Osteocyte (in vitro differentiated cells): ENCODE data around the gene MCRIP1. TPM values are rescaled to one million over a fixed set of nuclear protein-coding genes. Genes with fewer than 3 reads are reported as not detected.

Experiments used
- DNase-seq: peaks from one replicate; pipeline ENCODE4 v3.0.0; 2021; ENCODE audit warnings: mixed read lengths; ENCODE audit not compliant: unreplicated experiment; ENCODE audit errors: extremely low spot score
- H3K27ac Mint-ChIP-seq: one replicate; pipeline ENCODE4 v1.8.0; 2021; ENCODE audit warnings: mild to moderate bottlenecking, mixed read lengths; ENCODE audit not compliant: unreplicated experiment
- H3K27me3 Mint-ChIP-seq: one replicate; pipeline ENCODE4 v1.8.0; 2021; ENCODE audit warnings: mixed read lengths; ENCODE audit not compliant: unreplicated experiment
- H3K36me3 Mint-ChIP-seq: one replicate; pipeline ENCODE4 v1.8.0; 2021; ENCODE audit warnings: mixed read lengths; ENCODE audit not compliant: unreplicated experiment
- H3K4me1 Mint-ChIP-seq: one replicate; pipeline ENCODE4 v1.8.0; 2021; ENCODE audit warnings: mixed read lengths; ENCODE audit not compliant: unreplicated experiment
- H3K4me3 Mint-ChIP-seq: one replicate; pipeline ENCODE4 v1.8.0; 2021; ENCODE audit warnings: mild to moderate bottlenecking, moderate library complexity, mixed read lengths; ENCODE audit not compliant: unreplicated experiment
- H3K9me3 Mint-ChIP-seq: one replicate; pipeline ENCODE4 v1.8.0; 2021; ENCODE audit warnings: mixed read lengths; ENCODE audit not compliant: unreplicated experiment
- total RNA-seq: library from RNA; stranded (reverse); gene quantifications from 2 replicates; pipeline ENCODE4 v1.2.1, GENCODE V29; 2021
- TF ChIP-seq, protein P1 (sequence below): fragments of 200-600 bp; sonication (generic); IDR thresholded peaks from 2 replicates; pipeline ENCODE4 v1.5.0; 2021; ENCODE audit warnings: antibody characterized with exemption, mild to moderate bottlenecking, moderate library complexity

The MCRIP1 gene
- total RNA-seq, 1 donor from 2014 or later = 176 TPM

DNA sequence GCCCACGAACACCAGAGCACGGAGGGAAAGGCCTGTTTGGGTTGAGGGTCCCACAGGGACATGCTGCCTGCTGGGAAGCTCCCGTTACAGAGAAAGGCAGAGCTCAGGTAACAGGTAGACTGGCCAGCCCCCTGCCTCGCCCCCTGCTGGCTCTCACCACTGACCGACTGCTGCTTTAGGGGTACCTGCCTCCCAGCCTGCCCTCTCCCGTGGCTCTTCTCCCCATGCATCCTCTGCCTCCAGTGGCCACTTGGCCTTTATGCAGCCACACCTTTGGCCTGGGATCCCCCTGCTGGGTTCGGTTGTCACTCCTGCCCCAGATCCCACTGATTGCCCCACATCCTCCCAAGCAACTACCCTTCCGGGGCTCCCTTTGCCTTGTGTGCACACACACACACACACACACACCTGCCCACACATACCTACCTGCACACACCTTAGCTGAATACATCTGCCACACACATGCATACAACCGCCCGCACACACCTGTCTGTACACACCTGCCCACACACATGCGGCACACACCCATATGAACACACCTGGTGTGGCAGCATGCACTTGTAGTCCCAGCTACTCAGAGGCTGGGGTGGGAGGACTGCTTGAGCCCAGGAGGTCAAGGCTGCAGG lies 7.1 kb downstream of the MCRIP1 start:
- TF ChIP-seq, protein P1, sequence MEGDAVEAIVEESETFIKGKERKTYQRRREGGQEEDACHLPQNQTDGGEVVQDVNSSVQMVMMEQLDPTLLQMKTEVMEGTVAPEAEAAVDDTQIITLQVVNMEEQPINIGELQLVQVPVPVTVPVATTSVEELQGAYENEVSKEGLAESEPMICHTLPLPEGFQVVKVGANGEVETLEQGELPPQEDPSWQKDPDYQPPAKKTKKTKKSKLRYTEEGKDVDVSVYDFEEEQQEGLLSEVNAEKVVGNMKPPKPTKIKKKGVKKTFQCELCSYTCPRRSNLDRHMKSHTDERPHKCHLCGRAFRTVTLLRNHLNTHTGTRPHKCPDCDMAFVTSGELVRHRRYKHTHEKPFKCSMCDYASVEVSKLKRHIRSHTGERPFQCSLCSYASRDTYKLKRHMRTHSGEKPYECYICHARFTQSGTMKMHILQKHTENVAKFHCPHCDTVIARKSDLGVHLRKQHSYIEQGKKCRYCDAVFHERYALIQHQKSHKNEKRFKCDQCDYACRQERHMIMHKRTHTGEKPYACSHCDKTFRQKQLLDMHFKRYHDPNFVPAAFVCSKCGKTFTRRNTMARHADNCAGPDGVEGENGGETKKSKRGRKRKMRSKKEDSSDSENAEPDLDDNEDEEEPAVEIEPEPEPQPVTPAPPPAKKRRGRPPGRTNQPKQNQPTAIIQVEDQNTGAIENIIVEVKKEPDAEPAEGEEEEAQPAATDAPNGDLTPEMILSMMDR = no peak
- H3K4me1 Mint-ChIP-seq = peaks cover 15% of the 10 kb centered on the region
- no peaks in the 10 kb centered on the region for H3K9me3 Mint-ChIP-seq
- DNase-seq = no peak
- H3K4me3 Mint-ChIP-seq = no peak overlapping the region
- no peak overlapping the region for H3K27ac Mint-ChIP-seq
- no peaks in the 10 kb centered on the region for H3K27me3 Mint-ChIP-seq
- peaks cover 7% of the 10 kb centered on the region for H3K36me3 Mint-ChIP-seq

DNA sequence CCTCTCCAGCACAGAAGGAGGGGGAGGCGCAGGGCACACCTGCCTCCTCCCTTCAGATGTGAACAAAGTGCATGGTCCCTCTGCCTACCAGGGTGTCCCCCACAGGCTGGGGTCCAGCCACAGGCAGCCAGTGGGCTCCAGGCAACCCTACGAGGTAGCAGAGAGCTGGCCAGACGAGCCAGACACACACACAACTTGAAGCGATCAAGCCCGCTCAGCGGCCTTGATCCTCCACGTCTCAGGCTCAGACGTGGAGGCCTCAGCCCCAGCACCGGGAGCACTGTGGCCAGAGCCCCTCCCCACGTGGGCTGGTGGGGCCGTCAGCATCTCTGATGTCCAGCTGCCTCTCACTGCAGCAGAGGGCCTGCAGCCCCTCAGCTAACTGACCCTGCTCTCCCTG lies 8.5 kb downstream of the MCRIP1 start:
- TF ChIP-seq, protein P1 = no peak
- Mint-ChIP-seq H3K27ac (no peak overlapping the region), H3K9me3 (no peaks in the 10 kb centered on the region), H3K36me3 (peaks cover 7% of the 10 kb centered on the region), H3K4me3 (no peak overlapping the region), H3K4me1 (peaks cover 11% of the 10 kb centered on the region), H3K27me3 (no peaks in the 10 kb centered on the region)
- no peak for DNase-seq

DNA sequence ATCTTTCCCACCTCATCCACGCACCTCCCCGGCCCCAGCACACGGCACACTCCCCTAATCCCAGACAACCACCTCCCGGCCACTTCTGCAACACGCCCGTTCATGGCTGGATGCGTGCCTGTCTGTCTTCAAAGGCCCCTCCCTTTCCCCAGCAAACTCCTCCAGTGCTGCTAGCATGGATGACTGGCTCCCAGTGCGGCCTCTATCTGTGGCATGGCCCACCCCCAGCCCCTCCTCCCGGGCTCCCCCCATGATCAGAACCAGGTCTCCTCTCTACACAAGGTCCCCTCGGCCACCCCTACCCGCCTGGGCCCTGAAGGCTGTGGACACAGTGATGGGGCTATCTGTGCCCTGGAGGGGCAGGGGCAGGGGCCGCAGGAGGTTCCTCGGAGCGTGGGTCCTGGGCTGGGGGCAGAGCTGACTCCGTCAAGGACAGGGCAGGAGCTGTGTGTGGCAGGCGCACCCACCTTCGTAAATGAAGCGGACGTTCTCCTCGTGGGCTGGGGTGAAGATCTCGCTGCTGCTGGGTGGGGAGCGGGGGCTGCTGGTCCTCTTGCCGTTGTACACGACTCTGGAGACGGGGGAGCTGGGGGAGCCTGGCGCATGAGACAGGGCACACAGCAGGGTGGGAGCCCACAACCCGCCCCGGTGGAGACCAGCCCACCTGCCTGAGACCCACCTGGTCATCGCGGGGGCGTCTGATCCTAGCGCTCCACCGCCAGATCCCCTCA lies 9.1 kb downstream of the MCRIP1 start:
- TF ChIP-seq, protein P1 = no peak
- Mint-ChIP-seq H3K4me3 (no peak overlapping the region), H3K27me3 (no peaks in the 10 kb centered on the region), H3K9me3 (no peaks in the 10 kb centered on the region), H3K4me1 (peaks cover 7% of the 10 kb centered on the region), H3K27ac (no peak overlapping the region), H3K36me3 (peaks cover 7% of the 10 kb centered on the region)
- DNase-seq = no peak

DNA sequence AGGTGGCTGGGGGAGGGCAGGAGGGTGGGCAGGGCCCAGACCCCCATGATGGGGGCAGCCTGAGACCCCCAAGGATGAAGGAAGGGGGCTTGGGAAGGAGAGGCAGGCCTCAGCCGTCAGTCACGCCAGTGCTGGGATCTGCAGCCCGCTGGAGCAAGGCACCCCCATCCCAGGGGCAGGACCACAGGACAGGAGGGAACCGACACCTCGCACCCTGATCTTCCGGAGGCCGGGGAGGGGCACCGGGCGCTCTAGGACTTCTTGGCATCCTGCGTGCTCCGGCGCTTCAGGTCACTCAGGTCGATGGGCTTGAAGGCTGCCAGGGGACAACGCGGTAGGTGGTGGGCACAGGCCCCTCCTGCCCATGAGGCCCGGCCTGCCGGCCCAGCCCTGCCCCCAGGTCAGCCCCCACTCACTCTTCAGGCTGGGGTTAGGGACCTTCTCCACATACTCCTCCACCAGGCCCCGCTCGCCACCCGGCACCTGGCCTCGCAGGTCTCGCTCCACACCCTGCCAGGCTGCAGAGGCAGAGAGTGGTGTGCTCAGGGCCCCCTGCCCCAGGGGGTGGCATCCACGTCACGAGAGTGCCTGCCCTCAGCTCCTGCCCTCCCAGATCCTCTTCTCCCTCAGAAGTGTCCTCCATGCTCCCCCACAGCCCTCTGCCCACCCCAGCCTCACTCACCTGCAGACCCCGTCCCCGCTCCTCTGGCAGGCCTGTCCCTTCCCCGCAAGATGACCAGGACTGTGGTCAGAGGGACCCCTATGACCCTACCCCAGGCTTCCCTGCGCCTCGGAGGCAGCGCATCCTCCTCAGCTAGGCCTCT lies 9.9 kb downstream of the MCRIP1 start:
- H3K36me3 Mint-ChIP-seq = peaks cover 7% of the 10 kb centered on the region
- TF ChIP-seq, protein P1 = no peak
- no peak overlapping the region for H3K27ac Mint-ChIP-seq
- peaks cover 2% of the 10 kb centered on the region for H3K27me3 Mint-ChIP-seq
- no peak overlapping the region for H3K4me3 Mint-ChIP-seq
- H3K4me1 Mint-ChIP-seq = peaks cover 3% of the 10 kb centered on the region
- DNase-seq = no peak
- no peaks in the 10 kb centered on the region for H3K9me3 Mint-ChIP-seq

DNA sequence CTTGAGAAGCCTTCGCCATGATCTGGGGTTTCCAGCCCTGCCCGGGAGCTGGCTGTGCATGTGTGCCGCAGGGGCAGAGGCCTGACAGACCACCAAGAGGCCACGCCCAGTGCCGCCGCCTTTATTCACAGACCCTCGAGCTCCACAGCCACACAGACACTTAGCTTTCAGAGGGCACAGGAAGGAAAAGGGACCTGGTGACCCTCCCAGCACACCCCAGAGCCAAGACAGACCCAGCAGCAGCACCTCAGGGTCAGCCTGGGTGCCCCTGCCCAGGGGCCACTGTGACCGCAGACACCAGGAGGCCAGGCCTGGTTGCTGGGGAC lies 10.8 kb downstream of the MCRIP1 start:
- Mint-ChIP-seq H3K36me3 (peaks cover 7% of the 10 kb centered on the region), H3K9me3 (no peaks in the 10 kb centered on the region), H3K4me3 (no peak overlapping the region), H3K27ac (no peak overlapping the region), H3K27me3 (peaks cover 2% of the 10 kb centered on the region), H3K4me1 (no peaks in the 10 kb centered on the region)
- DNase-seq = no peak
- TF ChIP-seq, protein P1 = no peak
